Measurements from ENCODE around the gene BGN.

- TF ChIP-seq TAF1 (IDR thresholded peaks at IDR 0.05; ENCODE audit: low read depth) = no peak
- TF ChIP-seq YY1 (IDR thresholded peaks at IDR 0.05; ENCODE audit: low read depth) = no peak
- TF ChIP-seq EGR1 (IDR thresholded peaks at IDR 0.05) = no peak
Measured at GRCh38 chrX:153537080-153537479, 42.3 kb downstream of the BGN start.

Measured in Ishikawa (cell line).